ENCODE data around the gene TESMIN.

Gene TESMIN

DNA sequence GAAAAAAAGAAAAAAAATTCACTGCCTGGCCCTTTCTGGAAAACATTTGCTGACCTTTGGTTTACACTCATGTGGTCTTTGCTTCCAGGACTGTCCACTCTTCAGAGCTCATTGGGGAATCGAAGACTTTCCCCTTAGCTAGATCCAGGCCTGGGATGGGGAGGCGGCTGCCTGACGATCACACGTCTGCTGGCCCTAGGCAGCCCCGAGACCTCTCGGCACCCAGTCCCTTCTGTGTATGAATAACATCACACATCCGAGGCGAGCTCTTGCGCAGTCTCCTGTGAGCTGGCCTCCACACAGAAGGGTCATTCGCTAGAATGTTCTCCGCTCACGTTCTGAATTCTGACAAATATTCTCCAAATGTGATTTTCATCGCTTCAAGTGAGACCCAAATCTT is 92.7 kb downstream of the TESMIN start:
- no peak for DNase-seq

DNA sequence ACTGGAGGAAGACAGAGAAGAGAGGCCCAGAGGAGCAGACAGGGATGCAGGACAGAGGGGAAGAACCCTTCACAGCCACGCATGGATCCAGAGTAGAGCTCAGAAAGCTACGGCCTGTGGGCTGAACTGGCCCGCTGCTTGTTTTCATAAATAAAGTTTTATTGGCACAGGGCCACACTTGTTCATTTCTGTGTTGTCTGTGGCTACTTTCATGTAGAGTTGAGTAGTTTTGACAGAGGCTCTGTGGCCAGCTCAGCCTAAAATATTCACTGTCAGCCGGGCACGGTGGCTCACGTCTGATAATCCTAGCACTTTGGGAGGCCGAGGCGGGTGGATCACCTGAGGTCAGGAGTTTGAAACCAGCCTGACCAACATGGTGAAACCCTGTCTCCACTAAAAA is 93.2 kb downstream of the TESMIN start:
- no peak for DNase-seq

Data from midbrain (tissue), 1 donor.